NCI-H2171 (cell line): ENCODE results near the gene ARHGEF17.
"Not testable (repeated sequence)": the region's sequence is repeated elsewhere in the genome, so short reads cannot be mapped to it uniquely, and the experiment has no call there.

Source experiments
- DNase-seq: peaks from one replicate; lab custom pipeline; 2025; lab: John Stamatoyannopoulos, UW

Gene ARHGEF17

DNA sequence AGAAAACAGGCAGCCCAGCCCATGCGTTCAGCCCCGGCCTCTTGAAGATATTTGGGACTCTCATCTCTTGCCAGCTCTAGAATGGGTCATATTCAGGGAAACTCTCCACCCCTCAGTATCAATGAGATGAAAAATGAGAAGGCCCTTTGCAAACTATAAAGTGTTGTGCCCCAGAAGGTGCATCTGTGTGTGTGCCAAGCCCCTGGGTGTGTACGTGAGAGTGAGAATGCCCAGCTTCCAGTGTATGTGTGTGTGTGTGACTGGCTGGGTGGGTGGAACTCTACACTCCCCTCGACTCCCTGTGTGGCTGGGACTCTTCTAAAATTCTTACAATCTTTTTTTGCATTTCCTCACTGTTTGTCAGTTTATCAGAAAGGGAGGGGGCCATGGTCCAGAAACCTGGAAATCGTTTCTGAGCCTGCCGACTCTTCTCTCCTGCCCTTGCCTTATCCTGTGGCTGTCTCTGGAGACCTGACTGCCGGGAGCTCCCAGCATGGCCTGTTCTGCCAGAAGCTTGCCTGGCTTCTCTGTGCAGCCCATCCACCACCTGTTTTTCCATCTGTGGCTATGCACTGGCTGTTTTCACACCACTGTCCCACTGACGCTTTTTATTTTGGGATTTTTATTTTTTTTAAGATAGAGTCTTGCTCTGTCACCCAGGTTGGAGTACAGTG, 34.7 kb upstream of the ARHGEF17 start:
- DNase-seq = peak; percentile 78

GRCh38 chr11:73274191-73274590, 33.9 kb upstream of the ARHGEF17 start:
- not testable (repeated sequence) for DNase-seq

GRCh38 chr11:73274722-73275380, 33.2 kb upstream of the ARHGEF17 start:
- no peak for DNase-seq

DNA sequence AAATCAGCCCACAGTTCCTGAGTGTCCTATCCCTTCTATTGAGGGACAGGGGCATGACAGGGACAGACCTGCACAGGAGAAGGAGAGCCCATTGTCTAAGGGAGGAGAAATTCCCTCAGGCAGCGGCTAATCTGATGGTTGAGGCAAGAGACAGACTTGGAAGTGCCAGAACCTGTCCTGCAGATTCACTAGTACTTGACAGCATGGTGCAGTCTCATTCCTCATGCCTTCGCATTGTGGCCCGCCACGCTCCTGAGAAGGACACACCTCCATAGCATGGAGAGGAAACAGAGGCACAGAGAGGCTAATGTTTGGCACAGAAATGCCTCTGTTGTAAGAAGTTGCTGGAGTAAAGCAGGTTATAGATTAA, 32.7 kb upstream of the ARHGEF17 start:
- no peak for DNase-seq

DNA sequence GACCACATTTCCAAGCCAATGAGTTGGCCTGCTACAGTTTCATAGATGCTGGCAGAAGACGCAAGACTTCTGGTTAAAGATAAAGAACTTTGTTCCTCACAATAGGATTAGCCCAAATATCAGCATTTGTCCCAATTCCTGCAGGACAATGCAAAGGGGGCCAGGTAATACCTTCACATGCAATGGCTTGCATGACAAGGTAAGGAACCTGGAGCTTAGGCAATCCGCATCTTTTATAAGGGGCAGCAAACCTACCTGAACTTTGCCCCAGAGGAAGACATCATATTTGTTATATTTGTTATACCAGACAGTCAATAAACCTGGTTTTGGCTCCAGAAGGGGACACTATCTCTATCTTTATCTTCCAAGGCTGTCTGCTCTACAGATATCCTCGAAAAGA, 30.6 kb upstream of the ARHGEF17 start:
- DNase-seq = no peak

- no peak for DNase-seq
These were observed 27.4 kb upstream of the ARHGEF17 start for GRCh38 chr11:73280626-73281025.

GRCh38 chr11:73281201-73281741, 26.8 kb upstream of the ARHGEF17 start:
- DNase-seq = no peak

GRCh38 chr11:73281796-73282660, 26.0 kb upstream of the ARHGEF17 start:
- DNase-seq = no peak

- no peak for DNase-seq
These were observed 24.6 kb upstream of the ARHGEF17 start for GRCh38 chr11:73283276-73284000.

DNA sequence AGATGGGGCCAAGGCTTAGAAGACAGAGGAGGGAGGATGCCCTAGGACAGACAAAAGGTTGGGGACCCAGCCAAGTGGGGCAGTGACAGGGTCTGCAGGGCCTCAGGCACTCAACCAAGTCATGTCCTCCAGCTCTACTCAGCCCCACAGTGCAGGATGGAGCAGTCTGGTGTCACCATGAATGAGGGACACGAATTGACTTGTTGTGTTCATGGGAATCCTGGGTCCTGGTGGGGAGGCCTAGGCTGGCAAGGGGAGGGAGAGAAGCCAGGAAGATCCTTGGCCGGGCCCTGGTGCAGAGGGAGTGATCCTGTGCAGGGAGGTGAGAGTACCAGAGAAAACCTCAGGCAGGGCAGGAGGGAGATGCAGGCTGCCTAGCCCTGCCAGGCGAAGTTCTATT, 24.0 kb upstream of the ARHGEF17 start:
- no peak for DNase-seq

DNA sequence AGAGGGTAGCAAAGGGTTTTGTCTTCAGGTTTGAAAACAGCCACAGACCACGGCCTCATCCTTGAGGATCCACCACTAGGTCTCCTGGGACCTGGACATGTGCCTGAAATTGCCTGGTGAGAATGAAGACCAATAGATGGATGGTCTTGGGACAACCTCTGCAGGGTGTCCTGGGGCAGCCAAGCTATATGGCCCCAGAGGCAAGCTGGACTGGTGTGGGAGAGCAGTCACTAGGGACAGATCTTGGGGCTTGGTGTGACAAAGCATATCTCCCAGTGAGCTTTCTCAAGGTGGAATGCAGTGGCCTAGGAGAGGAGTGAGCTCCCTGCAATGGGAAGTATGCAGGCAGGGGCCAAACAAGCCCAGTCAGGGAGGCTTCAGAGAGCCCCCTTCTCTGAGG, 22.4 kb upstream of the ARHGEF17 start:
- no peak for DNase-seq

- no peak for DNase-seq
These were observed 21.8 kb upstream of the ARHGEF17 start for GRCh38 chr11:73286240-73286810.

DNA sequence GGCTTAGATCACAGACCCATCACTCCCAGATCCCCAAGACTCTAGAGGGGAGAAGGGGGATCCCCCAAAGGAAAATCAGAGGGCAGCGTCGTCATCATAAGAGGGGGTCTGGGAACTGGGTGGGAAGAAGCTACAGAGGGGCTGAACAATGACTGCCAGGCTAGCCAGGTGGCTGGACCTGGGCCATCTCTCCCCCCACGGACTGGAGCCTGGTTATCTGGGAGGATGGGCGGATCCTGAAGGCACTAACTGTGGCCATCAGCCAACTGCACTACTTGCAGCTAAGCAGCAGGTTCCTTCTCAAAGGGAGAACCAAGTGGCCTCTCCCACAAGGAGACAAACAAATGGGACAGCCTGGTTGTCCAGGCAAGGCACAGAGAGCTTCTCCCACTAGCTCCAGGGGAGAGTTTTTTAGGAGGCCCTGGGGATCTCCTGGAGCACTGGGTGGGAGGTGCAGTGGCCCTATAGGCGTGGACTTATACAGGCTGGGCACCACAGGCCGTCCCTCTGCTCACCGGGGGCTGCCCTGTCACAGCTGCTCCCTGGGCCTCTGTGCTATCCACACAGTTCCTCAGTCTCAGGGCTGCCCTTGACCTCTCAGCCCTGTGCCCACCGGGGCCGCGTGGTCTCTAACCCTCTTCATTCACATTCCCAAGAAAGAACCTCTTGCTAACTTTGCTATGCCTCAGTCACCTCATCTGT, 20.5 kb upstream of the ARHGEF17 start:
- DNase-seq = no peak

GRCh38 chr11:73288192-73288872, 19.7 kb upstream of the ARHGEF17 start:
- no peak for DNase-seq

DNA sequence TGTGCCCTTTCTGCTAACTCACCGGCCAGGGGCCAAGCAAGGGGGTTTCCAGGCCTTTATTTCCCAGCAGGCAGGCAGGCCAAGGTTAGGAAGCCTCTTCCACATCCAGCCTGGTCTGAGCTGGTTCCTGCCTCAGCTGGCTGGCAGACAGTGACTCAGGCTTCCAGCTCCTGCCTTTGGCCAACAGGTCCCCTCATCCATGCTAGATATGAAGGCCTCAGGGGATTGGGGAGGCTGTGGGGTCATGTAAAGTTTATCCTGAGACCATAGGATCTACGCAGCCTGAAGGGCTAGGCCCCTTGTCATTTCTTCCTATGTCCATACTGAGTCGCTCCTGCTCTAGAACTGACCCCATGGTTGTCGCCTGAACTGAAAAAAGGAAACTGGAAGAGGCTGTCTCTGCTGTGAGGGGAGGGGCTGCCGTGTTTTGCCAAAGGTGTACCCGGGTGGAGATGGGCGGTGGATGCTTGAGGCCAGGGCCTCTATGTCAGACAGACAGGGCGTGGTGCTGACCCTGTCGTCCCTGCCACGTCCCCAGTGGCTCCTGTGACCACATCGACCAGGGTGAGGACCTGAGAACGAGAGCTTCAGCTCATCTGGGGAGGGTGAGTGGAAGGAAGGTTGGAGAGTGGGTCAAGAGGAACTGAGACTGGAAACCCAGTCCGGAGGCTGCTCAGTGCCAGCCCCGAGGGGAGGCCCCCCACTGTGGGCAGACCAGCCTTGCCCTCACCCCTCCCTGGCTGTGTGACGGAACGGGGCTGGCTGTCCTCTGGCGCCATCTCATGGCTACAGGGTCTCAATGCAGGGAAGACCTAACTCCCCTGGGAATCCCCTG, 19.0 kb upstream of the ARHGEF17 start:
- DNase-seq = peak; percentile 64

- no peak for DNase-seq
These were observed 17.5 kb upstream of the ARHGEF17 start for GRCh38 chr11:73290536-73290935.

GRCh38 chr11:73291196-73291595, 16.9 kb upstream of the ARHGEF17 start:
- DNase-seq = no peak

DNA sequence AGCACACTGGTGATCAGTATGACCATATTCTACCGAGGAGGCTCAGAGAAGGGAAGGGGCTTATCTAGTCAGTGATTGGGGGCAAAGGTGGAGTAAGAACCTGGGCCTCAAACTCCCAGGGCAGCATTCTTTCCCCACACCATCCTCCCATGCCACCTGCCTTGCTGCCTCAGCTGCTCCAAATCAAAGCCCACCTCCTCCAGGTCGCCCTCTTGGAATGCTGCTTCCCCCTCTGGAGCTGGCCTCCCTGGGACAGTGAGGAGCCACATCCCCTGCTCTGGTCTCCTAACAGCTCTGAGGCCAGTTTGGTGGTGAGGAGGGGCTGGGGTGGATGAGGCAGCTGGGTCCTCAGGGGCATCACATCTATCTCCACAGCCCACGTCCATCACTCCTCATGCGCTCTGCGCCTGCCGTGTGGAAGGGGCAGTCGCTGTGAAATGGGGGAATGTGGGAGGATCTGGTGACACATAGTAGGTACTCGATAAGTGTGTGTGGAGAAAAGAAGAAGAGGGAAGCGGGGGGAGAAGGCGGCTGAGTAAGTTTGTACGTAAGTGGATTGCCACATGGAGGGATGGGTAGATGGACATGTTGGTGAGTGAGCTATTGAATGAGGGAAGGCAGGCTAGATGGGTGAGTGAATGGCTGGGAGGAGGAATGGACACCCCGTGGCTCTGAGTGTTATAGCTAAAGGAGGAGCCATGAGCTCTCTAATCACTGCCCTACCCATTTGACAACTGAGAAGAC, 16.1 kb upstream of the ARHGEF17 start:
- DNase-seq = no peak

DNA sequence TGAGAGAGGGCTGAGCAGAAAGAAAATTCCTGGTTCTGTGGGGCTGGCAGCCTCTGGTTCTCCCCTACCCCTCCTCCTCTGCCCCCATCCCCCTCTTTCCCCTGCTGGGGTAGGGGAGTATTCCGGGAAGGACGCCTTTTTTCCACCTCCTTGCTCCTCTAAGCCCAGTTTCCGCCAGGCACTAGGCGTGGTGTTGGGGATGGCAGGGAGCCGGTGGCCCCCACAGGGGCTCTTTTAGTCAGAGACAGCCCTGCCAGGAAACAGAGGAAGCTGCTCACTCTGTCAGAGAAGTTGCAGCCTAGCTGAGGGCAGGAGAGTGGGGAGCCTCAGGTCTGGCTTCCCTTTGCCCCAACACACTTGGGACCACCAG, 15.6 kb upstream of the ARHGEF17 start:
- no peak for DNase-seq
